Measurements from ENCODE around the gene RAET1E.
A peak's percentile ranks its signal among the peaks of the same experiment; 100 is the strongest.
"Not testable (repeated sequence)": the region's sequence is repeated elsewhere in the genome, so short reads cannot be mapped to it uniquely, and the experiment has no call there.

Gene RAET1E

DNA sequence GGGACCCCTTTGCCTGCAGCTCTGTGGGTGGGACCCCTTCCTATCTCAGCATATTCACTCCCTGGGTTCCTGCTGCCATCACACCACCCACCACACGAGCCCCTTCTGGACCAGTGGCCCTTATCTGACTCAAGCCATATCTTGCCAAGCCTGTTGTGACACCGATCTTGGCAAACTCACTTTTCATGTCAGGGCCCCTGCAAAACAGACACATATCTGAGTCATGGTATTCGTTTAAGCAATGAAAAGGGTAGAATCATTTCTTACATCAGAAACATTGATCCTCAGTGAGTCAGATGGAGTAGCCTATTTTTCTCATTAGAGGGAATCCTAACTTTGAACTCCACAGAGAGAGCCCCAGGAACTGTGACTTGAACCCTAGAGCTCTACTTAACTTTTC is 10.6 kb downstream of the RAET1E start:
- no peak for FAIRE-seq

GRCh38 chr6:149885888-149886287 is 12.0 kb downstream of the RAET1E start:
- no peak for FAIRE-seq

DNA sequence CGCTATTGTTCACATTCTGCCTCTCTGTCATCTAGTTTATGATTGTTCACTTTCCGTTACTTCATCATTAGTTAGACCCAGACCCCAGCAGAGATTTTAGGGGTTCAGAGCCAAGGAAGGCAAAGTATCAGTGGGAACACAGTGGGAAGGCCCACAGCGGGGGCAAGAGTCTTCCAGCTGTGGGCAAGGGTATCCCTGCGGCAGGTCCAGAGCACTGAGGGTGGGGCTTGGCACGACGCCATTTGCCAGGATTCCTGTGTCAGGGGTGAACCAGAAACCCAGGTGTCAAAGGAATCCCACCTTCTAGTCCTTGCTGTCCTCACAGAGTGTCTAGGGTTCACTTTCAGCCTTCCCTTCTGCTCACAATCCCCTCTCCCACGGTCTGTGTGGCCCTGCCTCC is 13.3 kb downstream of the RAET1E start:
- FAIRE-seq, result no peak

GRCh38 chr6:149884215-149884614 is 13.7 kb downstream of the RAET1E start:
- no peak for FAIRE-seq

GRCh38 chr6:149881860-149882259 is 16.1 kb downstream of the RAET1E start:
- no peak for FAIRE-seq

DNA sequence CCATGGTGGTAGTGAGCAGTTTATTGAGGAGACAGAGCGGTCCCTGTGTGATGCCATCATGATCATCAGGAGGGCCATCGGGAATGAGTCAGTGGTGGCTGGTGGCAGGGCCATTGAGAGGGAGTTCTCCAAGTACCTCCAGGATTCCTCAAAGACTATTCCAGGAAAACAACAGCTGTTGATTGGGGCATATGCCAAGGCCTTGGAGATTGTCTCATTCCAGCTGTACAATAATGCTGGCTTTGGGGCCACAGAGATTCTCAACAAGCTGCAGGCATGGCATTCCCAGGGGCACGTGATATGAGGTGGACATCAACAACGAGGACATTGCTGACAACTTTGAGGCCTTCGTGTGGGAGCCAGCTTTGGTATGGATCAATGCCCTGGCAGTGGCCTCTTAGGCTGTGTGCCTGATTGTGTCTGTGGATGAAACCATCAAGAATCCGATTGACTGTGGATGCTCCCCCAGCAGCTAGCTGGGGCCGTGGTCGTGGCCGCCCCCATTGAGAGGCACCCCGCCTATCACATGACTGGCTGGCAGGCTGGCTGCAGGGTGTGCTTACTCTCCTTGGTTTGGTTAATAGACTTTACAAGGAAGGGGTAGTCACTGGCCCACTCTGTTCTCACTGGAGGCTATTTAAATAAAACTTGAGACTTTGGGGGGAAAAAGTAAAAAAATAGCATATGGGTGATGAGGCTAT is 16.7 kb downstream of the RAET1E start:
- no peak for FAIRE-seq

GRCh38 chr6:149877659-149878058 is 20.3 kb downstream of the RAET1E start:
- no peak for FAIRE-seq

- FAIRE-seq, result no peak
Observed at GRCh38 chr6:149876241-149876933, 21.5 kb downstream of the RAET1E start.

DNA sequence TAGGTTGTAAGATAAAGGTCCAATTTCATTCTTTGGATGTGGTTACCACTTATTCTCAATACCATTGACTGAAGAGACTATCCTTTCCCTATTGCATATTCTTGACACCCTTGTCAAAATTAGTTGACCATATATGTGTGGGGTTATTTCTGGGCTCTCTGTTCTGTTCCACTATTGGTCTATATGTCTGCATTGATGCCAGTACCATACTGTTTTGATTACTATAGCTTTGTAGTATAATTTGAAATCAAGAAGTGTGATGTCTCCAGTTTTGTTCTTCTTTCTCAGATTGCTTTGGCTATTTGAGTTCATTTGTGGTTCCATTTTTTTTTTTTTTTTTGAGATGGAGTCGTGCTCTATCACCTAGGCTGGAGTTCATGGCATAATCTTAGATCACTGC is 25.7 kb downstream of the RAET1E start:
- no peak for FAIRE-seq

DNA sequence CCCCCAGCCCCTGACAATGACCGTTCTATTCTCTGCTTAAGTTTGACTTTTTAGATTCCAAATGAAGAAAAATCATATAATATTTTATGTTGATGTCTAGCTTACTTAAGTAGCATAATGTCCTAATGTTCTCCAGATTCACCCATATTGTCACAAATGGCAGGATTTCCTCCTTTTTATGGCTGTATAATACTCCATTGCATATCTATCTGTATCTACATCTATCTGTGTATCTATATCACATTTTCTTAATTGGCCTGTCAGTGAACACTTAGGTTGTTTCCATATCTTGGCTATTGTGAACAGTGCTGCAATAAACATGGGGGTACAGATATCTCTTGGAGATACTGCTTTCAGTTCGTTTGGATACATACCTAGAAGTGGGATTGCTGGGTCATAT is 26.7 kb downstream of the RAET1E start:
- FAIRE-seq, result no peak

DNA sequence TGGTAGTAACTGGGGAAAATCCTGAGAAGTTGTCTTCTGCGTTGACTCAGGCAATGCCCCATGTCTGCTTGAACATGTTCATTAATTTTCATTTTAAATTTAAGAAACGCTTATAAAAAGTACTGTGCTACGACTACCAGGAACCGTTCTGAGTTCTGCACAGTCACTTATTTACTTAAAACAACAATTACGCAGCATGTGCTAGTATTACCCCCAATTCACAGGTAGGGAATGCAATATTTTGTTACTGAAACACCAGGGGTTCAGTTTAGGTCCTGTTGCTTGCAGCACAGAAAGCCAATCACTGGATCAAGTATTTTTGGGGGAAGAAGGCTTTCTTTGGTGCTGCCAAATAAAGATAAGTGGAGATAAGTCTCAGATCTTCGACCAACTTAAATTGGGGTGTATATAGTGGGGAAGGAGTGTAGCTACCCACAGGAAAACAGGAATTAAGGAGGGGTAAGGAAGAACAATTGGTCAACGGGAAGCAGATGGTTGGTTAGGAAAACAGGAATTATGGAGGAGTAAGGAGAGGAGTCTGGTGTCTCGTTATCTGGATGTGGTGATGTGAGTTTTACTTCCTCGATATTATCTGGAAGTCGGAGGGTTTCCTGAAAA is 28.5 kb downstream of the RAET1E start:
- no peak for FAIRE-seq

GRCh38 chr6:149867876-149868640 is 29.9 kb downstream of the RAET1E start:
- no peak for FAIRE-seq

DNA sequence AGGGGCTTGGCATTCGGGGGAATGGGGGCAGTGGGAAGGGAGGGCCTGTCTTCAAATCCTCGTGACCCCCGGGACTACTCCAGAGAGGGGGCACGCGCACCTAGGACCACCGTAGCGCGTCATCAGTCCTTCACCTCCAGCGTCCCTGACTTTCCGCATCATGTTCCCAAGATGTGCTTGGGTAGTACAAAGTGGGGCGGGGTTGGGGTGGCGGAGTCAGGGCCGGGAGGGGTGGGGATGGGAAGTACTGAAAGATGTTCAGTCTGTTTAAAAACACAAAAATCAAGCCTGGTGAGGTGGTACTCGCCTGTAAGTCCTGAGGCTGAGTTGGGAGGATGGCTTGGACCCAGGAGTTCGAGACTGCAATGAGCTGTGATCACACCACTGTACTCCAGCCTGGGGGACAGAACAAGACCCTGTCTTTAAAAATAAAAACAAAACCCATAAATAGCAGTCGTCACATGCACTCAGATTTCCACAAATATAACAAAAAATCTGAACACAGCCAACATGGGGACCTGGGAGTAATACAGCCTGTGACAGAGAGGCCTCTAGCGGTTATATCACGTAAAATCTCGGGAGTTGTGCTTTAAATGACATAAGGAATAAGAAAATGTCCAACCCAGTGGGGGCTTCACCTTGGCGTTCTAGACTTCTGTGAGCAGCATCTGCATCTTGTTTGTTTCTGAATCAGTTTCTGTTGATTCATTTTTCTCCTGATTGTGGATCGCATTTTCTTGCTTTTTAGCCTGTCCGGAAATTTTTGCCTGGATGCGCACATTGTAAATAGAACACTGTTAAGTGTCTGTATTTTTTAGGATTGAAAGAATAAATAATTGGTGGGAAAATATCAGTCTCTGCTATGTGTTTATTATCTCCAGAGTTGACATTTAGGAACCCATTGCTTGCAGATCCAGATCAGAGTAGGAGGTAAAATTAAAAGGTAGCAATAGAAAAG is 33.1 kb downstream of the RAET1E start:
- peak; percentile 72 for FAIRE-seq

- no peak for FAIRE-seq
Observed at GRCh38 chr6:149863698-149864577, 34.0 kb downstream of the RAET1E start, which contains the start of gene LRP11. Gene LRP11 (minus strand): TSS chr6:149864359. CDS start chr6:149864020, 339 bp downstream.

GRCh38 chr6:149862922-149863697 is 34.8 kb downstream of the RAET1E start:
- FAIRE-seq, result no peak

DNA sequence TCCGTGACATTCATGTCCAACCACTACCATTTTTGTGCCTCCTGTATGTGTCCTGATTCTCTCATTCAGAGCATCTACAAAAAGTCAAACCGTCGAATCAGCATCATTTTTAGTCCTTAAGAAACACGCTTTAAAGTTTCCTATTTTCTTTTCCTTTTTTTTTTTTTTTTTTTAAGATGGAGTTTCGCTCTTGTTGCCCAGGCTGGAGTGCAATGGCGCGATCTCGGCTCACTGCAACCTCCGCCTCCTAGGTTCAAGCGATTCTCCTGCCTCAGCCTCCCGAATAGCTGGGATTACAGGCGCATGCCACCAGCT is 35.5 kb downstream of the RAET1E start:
- not testable (repeated sequence) for FAIRE-seq

GRCh38 chr6:149861603-149862423 is 36.1 kb downstream of the RAET1E start:
- FAIRE-seq, result no peak

- FAIRE-seq, result no peak
Observed at GRCh38 chr6:149860834-149861602, 36.9 kb downstream of the RAET1E start.

GRCh38 chr6:149860513-149860833 is 37.4 kb downstream of the RAET1E start:
- FAIRE-seq, result no peak

All from G401.6 (cell line).